PC-3 (cell line): ENCODE data around the gene ASIC3. TPM values are rescaled to one million over a fixed set of nuclear protein-coding genes. Genes with fewer than 3 reads are reported as not detected.

Experiments used
- ATAC-seq: fragments of 200-7000 bp; cut with Tn5 transposase; 2 replicates; pipeline ENCODE4 v1.9.1; 2020; ENCODE audit warnings: mild to moderate bottlenecking, moderate library complexity
- BruUV-seq: library from RNA; stranded (reverse); fragments of 400-500 nt; replicated peaks from 2 replicates; lab custom pipeline; 2021; lab: Mats Ljungman, UMichigan
- CTCF ChIA-PET: fragments of 300-600 bp; sonication (Branson Sonifier 250); formaldehyde crosslinking; loops from one replicate; lab custom pipeline; 2022; ENCODE audit warnings: antibody characterized with exemption; lab: Charles Lee
- POLR2A ChIA-PET: fragments of 300-600 bp; sonication (Branson Sonifier 250); formaldehyde crosslinking; loops from one replicate; lab custom pipeline; 2022; ENCODE audit warnings: antibody characterized with exemption; ENCODE audit not compliant: unreplicated experiment; lab: Charles Lee
- DNase-seq: peaks from one replicate; pipeline ENCODE4 v3.0.0-alpha.2; 2015
- H2AFZ ChIP-seq: fragments of 300-600 bp; sonication (generic); 2 replicates; pipeline ENCODE4 v1.6.0; 2016; ENCODE audit warnings: antibody characterized with exemption, low read length
- H3F3A ChIP-seq: fragments of 300-600 bp; sonication (generic); one replicate; pipeline ENCODE4 v1.6.0; 2017; ENCODE audit warnings: antibody characterized with exemption, low read length, control low read depth, mild to moderate bottlenecking; ENCODE audit not compliant: unreplicated experiment
- H3K27ac ChIP-seq: fragments of 300-600 bp; sonication (generic); 2 replicates; pipeline ENCODE4 v1.5.1; 2016; ENCODE audit warnings: mild to moderate bottlenecking, low read length
- H3K27me3 ChIP-seq: fragments of 300-600 bp; sonication (generic); 2 replicates; pipeline ENCODE4 v1.6.1; 2016; ENCODE audit warnings: low read length, mixed read lengths
- H3K36me3 ChIP-seq: fragments of 300-600 bp; sonication (generic); 2 replicates; pipeline ENCODE4 v1.6.1; 2016; ENCODE audit warnings: low read depth, mixed run types, low read length, mixed read lengths
- H3K4me1 ChIP-seq: fragments of 300-600 bp; sonication (generic); 2 replicates; pipeline ENCODE4 v1.5.1; 2016; ENCODE audit warnings: low read length; ENCODE audit not compliant: insufficient read depth
- H3K4me2 ChIP-seq: fragments of 300-600 bp; sonication (generic); 2 replicates; pipeline ENCODE4 v1.6.0; 2016; ENCODE audit warnings: low read length
- H3K4me3 ChIP-seq: fragments of 300-600 bp; sonication (generic); 2 replicates; pipeline ENCODE4 v1.5.1; 2016; ENCODE audit warnings: mild to moderate bottlenecking, low read length, mixed read lengths
- H3K79me2 ChIP-seq: fragments of 300-600 bp; sonication (generic); 2 replicates; pipeline ENCODE4 v1.6.1; 2017; ENCODE audit warnings: low read length, mixed read lengths
- H3K9ac ChIP-seq: fragments of 300-600 bp; sonication (generic); 2 replicates; pipeline ENCODE4 v1.6.0; 2016; ENCODE audit warnings: mild to moderate bottlenecking, low read length
- H3K9me2 ChIP-seq: fragments of 300-600 bp; sonication (generic); replicated peaks from 2 replicates; pipeline ENCODE4 v1.6.1; 2016; ENCODE audit warnings: mixed run types, low read length, mixed read lengths
- H3K9me3 ChIP-seq: fragments of 300-600 bp; sonication (generic); 2 replicates; pipeline ENCODE4 v1.6.1; 2016; ENCODE audit warnings: low read length, mixed read lengths
- H4K20me1 ChIP-seq: fragments of 300-600 bp; sonication (generic); 2 replicates; pipeline ENCODE4 v1.6.1; 2016; ENCODE audit warnings: low read length, mixed read lengths
- EZH2 ChIP-seq: fragments of 300-600 bp; sonication (generic); IDR thresholded peaks from one replicate; pipeline ENCODE4 v1.6.1; 2017; ENCODE audit warnings: antibody characterized with exemption, mild to moderate bottlenecking, low read length; ENCODE audit not compliant: unreplicated experiment
- EZH2phosphoT487 ChIP-seq: fragments of 300-600 bp; sonication (generic); IDR thresholded peaks from 2 replicates; pipeline ENCODE4 v1.6.1; 2018; ENCODE audit warnings: mild to moderate bottlenecking, antibody characterized with exemption, low read length, borderline replicate concordance
- intact Hi-C: fragments of 100-400 bp; cut with micrococcal nuclease; formaldehyde crosslinking; loops from 2 replicates; pipeline ENCODE4 v1.9.0; 2023
- total RNA-seq: library from RNA; depleted of rRNA; stranded (reverse); fragments of >200 nt; gene quantifications from 2 replicates; pipeline ENCODE4 v1.2.3, GENCODE V29; 2014
- TF ChIP-seq, protein P1 (sequence below): fragments of 300-600 bp; sonication (generic); conservative IDR thresholded peaks from 2 replicates; pipeline ENCODE4 v1.5.1; 2017; ENCODE audit warnings: antibody characterized with exemption, low read depth, mild to moderate bottlenecking, low read length

ASIC3 gene
- total RNA-seq, 1 experiment from 2014 or later, result 1.7 TPM

DNA sequence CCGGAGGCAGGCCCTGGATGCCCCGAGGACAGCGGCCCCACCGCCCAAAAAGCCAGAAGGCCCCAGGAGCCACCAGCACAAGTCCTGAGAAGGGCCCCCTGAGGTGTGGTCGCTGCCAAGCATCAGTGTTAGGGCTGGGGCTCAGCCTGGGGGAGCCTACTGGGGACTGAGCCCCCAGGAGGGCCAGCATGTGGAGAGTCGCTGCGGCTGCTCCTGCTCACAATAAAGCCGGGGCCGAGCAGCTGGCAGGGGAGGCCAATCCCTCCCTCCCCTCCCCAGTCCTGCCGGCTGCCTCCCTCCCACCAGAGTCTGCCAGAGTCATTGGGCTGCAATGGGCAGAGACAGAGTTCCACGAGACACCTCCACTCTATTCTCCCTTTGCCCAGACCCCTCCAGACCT is 3.1 kb upstream of the ASIC3 start:
- Histone ChIP-seq H3K9me2 (no peaks in the 10 kb centered on the region), H3K4me2 (no peak overlapping the region), H3K27me3 (no peaks in the 10 kb centered on the region), H3K9ac (no peak overlapping the region), H3F3A (no peaks in the 10 kb centered on the region), H3K79me2 (no peaks in the 10 kb centered on the region), H4K20me1 (no peaks in the 10 kb centered on the region), H2AFZ (no peak overlapping the region), H3K4me3 (no peak overlapping the region), H3K27ac (no peak overlapping the region), H3K36me3 (no peaks in the 10 kb centered on the region), H3K9me3 (no peaks in the 10 kb centered on the region), H3K4me1 (peaks cover 12% of the 10 kb centered on the region)
- no peak for ATAC-seq
- ChIA-PET CTCF (no interaction called here), POLR2A (no interaction called here)
- no TSS peak for BruUV-seq
- no peak for DNase-seq
- intact Hi-C loops, result no loop called here
- no peak for TF ChIP-seq EZH2

DNA sequence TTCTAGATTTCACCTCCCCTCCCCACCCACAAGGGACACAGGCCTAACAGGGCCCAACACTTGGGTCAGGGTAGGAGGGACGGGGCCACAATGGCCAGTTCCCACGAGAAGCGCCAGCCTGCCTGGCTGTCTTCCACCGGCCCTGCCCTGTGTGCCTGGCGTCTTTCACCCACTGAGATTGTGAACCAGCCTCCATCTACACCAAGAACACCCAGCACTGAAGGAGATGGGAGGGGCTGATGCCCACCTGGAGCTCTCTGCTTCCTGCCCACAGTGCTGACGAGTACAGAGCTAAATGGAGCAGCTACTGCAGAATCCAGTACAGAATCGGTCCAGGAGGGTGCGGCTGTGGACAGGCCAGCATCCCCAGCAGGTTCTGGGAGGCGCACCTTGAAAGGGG is 2.4 kb upstream of the ASIC3 start:
- Histone ChIP-seq H3K36me3 (no peaks in the 10 kb centered on the region), H2AFZ (no peak overlapping the region), H3K4me2 (no peak overlapping the region), H3K4me1 (peaks cover 12% of the 10 kb centered on the region), H3K4me3 (no peak overlapping the region), H3K27me3 (no peaks in the 10 kb centered on the region), H3K9me3 (no peaks in the 10 kb centered on the region), H3K9me2 (no peaks in the 10 kb centered on the region), H3K27ac (no peak overlapping the region), H3F3A (no peaks in the 10 kb centered on the region), H4K20me1 (no peaks in the 10 kb centered on the region), H3K9ac (no peak overlapping the region), H3K79me2 (no peaks in the 10 kb centered on the region)
- BruUV-seq, result TSS peak; percentile 5
- ATAC-seq (no peak), DNase-seq (no peak)
- intact Hi-C loops, result no loop called here
- ChIA-PET CTCF (no interaction called here), POLR2A (no interaction called here)
- TF ChIP-seq EZH2phosphoT487, result no peak

DNA sequence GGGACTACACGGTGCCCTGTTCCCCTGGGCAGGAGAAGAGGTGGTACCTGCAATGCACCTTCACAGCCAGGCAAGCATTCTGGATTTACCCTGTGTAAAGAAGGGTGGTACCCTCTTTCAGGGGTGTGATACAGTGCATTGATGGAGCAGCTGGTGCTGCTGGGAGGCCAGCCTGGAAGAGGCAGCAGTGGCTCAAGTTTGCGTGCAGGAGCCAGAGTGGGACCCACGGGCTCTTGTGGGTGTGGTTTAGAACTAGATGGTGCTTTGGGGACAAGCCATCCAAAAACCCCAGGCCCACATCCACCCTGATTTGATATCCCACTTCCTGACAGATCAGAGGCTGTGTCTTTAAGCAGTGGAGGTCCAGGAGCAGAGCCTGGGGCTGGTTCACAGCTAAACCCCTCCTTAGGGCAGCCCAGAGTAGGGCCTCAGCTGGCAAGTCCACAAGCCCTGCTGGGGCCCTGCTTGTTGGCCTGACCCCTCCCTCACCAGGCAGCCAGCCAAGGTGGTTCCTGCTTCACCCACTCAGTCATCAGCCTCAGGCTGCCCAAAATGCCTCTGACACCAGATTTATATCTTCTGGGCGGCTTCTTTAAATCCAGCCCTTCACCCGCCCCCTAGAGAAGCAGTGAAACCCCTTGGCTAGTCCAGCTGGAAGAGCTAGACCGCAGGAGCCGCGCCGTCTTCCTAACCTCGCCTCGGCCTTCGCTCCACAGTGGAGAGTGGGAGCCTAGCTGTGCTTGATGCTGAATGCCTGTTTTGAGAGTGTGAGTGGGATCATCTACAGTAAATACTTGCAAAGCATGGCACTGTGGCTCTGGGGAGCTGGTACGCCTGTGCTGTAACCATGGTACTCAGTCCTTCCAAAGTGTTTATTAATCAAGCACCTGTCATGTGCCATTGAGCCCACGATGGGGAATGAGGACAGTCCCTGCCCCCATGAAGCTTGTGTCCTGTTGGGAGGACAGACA is 1.4 kb upstream of the ASIC3 start:
- Histone ChIP-seq H3K9me3 (no peaks in the 10 kb centered on the region), H4K20me1 (no peaks in the 10 kb centered on the region), H3K79me2 (no peaks in the 10 kb centered on the region), H3K4me3 (no peak overlapping the region), H3K4me2 (peak overlapping the region; percentile 57), H2AFZ (no peak overlapping the region), H3K36me3 (no peaks in the 10 kb centered on the region), H3K27me3 (no peaks in the 10 kb centered on the region), H3F3A (no peaks in the 10 kb centered on the region), H3K9ac (no peak overlapping the region), H3K27ac (no peak overlapping the region), H3K9me2 (no peaks in the 10 kb centered on the region), H3K4me1 (peaks cover 12% of the 10 kb centered on the region)
- DNase-seq, result peak; percentile 73
- CTCF ChIA-PET, result no interaction called here
- peak; percentile 61 for ATAC-seq
- POLR2A ChIA-PET, result no interaction called here
- BruUV-seq, result no TSS peak
- TF ChIP-seq EZH2, result no peak
- TF ChIP-seq, protein P1, sequence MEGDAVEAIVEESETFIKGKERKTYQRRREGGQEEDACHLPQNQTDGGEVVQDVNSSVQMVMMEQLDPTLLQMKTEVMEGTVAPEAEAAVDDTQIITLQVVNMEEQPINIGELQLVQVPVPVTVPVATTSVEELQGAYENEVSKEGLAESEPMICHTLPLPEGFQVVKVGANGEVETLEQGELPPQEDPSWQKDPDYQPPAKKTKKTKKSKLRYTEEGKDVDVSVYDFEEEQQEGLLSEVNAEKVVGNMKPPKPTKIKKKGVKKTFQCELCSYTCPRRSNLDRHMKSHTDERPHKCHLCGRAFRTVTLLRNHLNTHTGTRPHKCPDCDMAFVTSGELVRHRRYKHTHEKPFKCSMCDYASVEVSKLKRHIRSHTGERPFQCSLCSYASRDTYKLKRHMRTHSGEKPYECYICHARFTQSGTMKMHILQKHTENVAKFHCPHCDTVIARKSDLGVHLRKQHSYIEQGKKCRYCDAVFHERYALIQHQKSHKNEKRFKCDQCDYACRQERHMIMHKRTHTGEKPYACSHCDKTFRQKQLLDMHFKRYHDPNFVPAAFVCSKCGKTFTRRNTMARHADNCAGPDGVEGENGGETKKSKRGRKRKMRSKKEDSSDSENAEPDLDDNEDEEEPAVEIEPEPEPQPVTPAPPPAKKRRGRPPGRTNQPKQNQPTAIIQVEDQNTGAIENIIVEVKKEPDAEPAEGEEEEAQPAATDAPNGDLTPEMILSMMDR, result no peak
- TF ChIP-seq EZH2phosphoT487, result no peak
- intact Hi-C loops, result no loop called here
